ENCODE results near the gene RPH3AL.

RPH3AL gene

DNA sequence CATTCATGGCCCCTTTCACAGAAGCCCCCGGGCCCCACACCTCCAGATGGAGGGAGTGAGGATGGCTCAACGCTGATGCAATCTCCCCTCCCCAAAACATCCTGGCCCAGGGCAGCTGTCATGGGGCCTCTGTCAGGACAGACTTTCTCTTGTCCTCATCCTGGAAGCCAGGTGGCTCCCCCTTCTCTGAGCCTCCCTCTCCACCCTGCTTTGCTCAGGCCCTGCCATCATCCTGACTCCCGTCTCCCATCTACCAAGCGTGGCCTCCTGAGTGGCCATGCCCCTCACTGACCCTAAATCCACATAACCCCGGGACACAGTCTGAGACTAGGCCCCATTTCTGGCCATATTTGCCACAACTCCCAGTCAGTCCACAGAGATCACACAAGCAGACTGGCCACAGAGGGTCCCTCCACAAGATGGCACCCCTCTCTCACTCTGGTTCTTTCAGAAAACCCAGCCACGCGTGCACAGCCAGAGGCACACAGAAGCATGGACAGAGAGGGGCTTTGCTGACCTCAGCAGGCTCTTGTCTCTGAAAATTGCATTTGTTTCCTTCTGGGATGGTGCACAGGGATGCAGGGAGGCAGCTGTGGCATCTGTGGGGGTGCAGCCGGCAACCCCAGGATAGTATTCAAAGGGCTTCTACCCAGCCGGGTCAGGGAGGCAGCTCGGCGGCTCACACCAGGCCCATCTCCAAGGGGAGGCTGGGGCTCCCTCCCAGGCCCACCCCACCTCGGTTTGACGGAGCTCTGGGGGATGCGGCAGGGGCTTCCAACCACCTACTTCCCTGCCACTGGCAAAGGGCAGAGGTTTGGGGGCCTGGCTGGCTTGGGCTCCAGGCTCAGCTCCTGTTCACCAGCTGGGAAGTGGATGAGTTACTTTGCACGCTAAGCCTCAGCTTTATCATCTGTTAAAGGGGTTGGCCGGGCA lies 188.0 kb downstream of the RPH3AL start:
- CTCF ChIA-PET = interaction anchor here (1.0 to 2.1 kb wide), 9 partner anchors 11 to 816 kb away, joined by 3 to 10 read pairs (median 5); no protein-coding TSS in a partner anchor
- Histone ChIP-seq H3K9me3 (ENCODE audit: control insufficient read depth, insufficient read depth, low read depth, low read length) (no peaks in the 10 kb centered on the region), H3K4me3 (ENCODE audit: low read depth, low read length) (no peak overlapping the region), H3K36me3 (ENCODE audit: control insufficient read depth in 2 of 2, insufficient read depth in 1 of 2, low read length in 2 of 2) (no peaks in the 10 kb centered on the region), H3K4me1 (ENCODE audit: control insufficient read depth, insufficient read depth, low read length) (no peaks in the 10 kb centered on the region), H3K27ac (ENCODE audit: extremely low read depth, low read depth, low read length) (no peak overlapping the region)
- TF ChIP-seq KLF1 (tag by site-specific recombination; IDR thresholded peaks at IDR 0.05) = 0 out of 2 replicates have a peak, but pooled peaks have one; percentile 7
- TF ChIP-seq ZNF776 (tag by site-specific recombination; IDR thresholded peaks at IDR 0.05; ENCODE audit: borderline replicate concordance) = no peak
- peak; percentile 23; the same call in 1 of the 2 replicates for TF ChIP-seq ZIC2 (tag by site-specific recombination; IDR thresholded peaks at IDR 0.05)
- TF ChIP-seq ZNF707 (tag by site-specific recombination; IDR thresholded peaks at IDR 0.05) = no peak
- TF ChIP-seq ZNF555 (tag by site-specific recombination; conservative IDR thresholded peaks at IDR 0.05) = no peak
- TF ChIP-seq ZBTB17 (tag by site-specific recombination; IDR thresholded peaks at IDR 0.05) = 0 out of 2 replicates have a peak, but pooled peaks have one; percentile 28
- TF ChIP-seq ZNF654 (tag by site-specific recombination; IDR thresholded peaks at IDR 0.05; ENCODE audit: low read depth) = peak; percentile 86
- TF ChIP-seq, protein P1, sequence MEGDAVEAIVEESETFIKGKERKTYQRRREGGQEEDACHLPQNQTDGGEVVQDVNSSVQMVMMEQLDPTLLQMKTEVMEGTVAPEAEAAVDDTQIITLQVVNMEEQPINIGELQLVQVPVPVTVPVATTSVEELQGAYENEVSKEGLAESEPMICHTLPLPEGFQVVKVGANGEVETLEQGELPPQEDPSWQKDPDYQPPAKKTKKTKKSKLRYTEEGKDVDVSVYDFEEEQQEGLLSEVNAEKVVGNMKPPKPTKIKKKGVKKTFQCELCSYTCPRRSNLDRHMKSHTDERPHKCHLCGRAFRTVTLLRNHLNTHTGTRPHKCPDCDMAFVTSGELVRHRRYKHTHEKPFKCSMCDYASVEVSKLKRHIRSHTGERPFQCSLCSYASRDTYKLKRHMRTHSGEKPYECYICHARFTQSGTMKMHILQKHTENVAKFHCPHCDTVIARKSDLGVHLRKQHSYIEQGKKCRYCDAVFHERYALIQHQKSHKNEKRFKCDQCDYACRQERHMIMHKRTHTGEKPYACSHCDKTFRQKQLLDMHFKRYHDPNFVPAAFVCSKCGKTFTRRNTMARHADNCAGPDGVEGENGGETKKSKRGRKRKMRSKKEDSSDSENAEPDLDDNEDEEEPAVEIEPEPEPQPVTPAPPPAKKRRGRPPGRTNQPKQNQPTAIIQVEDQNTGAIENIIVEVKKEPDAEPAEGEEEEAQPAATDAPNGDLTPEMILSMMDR (tag by site-specific recombination; IDR thresholded peaks at IDR 0.05) = peak; percentile 92
- TF ChIP-seq ZNF585B (tag by site-specific recombination; IDR thresholded peaks at IDR 0.05) = no peak
- POLR2A ChIA-PET = interaction anchor here (0.8 kb wide), 1 partner anchor 832 kb away, joined by 3 read pairs; the partner anchor contains the start of gene TIMM22

DNA sequence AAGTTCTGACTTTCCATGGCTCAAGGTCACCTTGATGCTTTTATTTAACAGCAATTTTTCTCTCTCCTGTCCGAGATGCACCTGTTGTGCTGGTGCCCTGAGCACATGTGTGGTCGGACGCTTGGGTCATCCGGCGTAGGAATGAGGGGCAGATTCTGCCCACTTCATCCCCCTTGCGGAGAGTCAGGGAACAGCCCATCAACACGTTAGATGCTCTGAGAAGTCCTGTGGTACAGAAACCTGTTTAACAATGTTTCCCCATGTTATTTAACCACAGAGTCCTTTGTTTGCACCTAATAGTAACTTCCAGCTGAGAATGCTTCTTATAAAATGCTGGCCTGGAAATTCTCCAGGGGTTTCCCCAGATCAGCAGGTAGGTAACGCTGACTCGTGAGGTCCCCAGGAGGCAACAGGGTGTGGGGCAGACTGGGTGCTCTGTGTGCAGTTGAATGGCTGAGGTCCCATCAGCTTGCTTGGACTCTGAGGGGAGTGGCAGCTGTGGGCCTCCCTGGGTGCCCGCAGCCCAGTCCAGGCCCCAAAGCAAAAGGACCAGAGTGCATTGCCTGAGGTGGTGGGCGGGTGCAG lies 189.0 kb downstream of the RPH3AL start:
- H3K4me1 ChIP-seq (ENCODE audit: control insufficient read depth, insufficient read depth, low read length) = no peaks in the 10 kb centered on the region
- ChIA-PET CTCF (interaction anchor here (1.6 to 2.1 kb wide), 2 partner anchors 145 to 222 kb away, joined by 3 to 10 read pairs; no protein-coding TSS in a partner anchor), POLR2A (no interaction called here)
- H3K4me3 ChIP-seq (ENCODE audit: low read depth, low read length) = no peak overlapping the region
- H3K36me3 ChIP-seq (ENCODE audit: control insufficient read depth in 2 of 2, insufficient read depth in 1 of 2, low read length in 2 of 2) = no peaks in the 10 kb centered on the region
- no peak overlapping the region for H3K27ac ChIP-seq (ENCODE audit: extremely low read depth, low read depth, low read length)
- no peak for TF ChIP-seq ZNF10 (tag by site-specific recombination; IDR thresholded peaks at IDR 0.05)
- TF ChIP-seq ZFHX2 (tag by site-specific recombination; conservative IDR thresholded peaks at IDR 0.05) = 0 out of 2 replicates have a peak, but pooled peaks have one; percentile 17
- 0 out of 2 replicates have a peak, but pooled peaks have one; percentile 11 for TF ChIP-seq GLIS2 (tag by site-specific recombination; IDR thresholded peaks at IDR 0.05)
- no peak for TF ChIP-seq ZBTB17 (tag by site-specific recombination; IDR thresholded peaks at IDR 0.05)
- TF ChIP-seq ZIC2 (tag by site-specific recombination; IDR thresholded peaks at IDR 0.05) = peak; percentile 63
- no peak for TF ChIP-seq SP7 (tag by site-specific recombination; IDR thresholded peaks at IDR 0.05)
- no peak for TF ChIP-seq ZNF155 (tag by site-specific recombination; IDR thresholded peaks at IDR 0.05)
- TF ChIP-seq ZNF843 (tag by site-specific recombination; IDR thresholded peaks at IDR 0.05) = no peak
- no peak for TF ChIP-seq ZNF341 (tag by site-specific recombination; IDR thresholded peaks at IDR 0.05; ENCODE audit: low read depth)
- H3K9me3 ChIP-seq (ENCODE audit: control insufficient read depth, insufficient read depth, low read depth, low read length) = no peaks in the 10 kb centered on the region

DNA sequence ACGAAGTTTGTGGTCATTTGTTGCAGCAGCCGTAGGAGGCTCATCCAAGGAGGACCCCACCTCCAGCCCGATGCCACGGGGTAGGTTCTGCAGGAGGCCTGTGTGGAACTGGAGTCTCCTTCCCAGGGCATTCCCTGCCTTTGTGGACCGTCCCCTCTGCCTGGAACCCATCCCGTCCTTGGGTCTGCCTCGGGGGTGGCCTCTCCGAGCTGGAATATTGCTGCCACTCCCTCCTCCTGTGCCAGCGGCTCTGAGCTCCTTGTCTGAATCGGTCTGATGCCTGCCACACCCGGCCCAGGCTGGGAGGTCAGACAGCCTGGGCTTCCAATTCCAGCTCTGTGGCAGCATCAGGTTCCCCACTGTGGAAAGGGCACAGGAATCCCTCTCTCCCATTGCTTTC lies 189.9 kb downstream of the RPH3AL start:
- no peak overlapping the region for H3K4me3 ChIP-seq (ENCODE audit: low read depth, low read length)
- TF ChIP-seq ZNF692 (tag by site-specific recombination; IDR thresholded peaks at IDR 0.05) = no peak
- TF ChIP-seq, protein P2, sequence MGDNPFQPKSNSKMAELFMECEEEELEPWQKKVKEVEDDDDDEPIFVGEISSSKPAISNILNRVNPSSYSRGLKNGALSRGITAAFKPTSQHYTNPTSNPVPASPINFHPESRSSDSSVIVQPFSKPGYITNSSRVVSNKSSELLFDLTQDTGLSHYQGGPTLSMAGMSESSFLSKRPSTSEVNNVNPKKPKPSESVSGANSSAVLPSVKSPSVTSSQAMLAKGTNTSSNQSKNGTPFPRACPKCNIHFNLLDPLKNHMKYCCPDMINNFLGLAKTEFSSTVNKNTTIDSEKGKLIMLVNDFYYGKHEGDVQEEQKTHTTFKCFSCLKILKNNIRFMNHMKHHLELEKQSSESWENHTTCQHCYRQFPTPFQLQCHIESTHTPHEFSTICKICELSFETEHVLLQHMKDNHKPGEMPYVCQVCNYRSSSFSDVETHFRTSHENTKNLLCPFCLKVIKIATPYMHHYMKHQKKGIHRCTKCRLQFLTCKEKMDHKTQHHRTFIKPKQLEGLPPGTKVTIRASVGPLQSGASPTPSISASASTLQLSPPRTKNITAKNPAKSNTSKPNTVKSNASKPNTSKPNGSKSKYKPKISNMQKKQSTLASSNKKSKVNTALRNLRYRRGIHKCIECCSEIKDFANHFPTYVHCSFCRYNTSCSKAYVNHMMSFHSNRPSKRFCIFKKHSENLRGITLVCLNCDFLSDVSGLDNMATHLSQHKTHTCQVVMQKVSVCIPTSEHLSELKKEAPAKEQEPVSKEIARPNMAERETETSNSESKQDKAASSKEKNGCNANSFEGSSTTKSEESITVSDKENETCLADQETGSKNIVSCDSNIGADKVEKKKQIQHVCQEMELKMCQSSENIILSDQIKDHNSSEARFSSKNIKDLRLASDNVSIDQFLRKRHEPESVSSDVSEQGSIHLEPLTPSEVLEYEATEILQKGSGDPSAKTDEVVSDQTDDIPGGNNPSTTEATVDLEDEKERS (tag by site-specific recombination; IDR thresholded peaks at IDR 0.05) = no peak
- no peak for TF ChIP-seq ZNF335 (tag by site-specific recombination; conservative IDR thresholded peaks at IDR 0.05)
- no peak for TF ChIP-seq ZIC2 (tag by site-specific recombination; IDR thresholded peaks at IDR 0.05)
- no peak for TF ChIP-seq MYNN (tag by site-specific recombination; IDR thresholded peaks at IDR 0.05; ENCODE audit: borderline replicate concordance)
- TF ChIP-seq ZNF843 (tag by site-specific recombination; IDR thresholded peaks at IDR 0.05) = no peak
- no peak for TF ChIP-seq ZFP37 (tag by site-specific recombination; IDR thresholded peaks at IDR 0.05)
- no peak for TF ChIP-seq ZNF426 (tag by site-specific recombination; IDR thresholded peaks at IDR 0.05)
- TF ChIP-seq ZNF132 (tag by site-specific recombination; IDR thresholded peaks at IDR 0.05; ENCODE audit: borderline replicate concordance) = no peak

More for the DNA sequence above, 189.9 kb downstream of the RPH3AL start:
- CTCF ChIA-PET = interaction anchor here (0.5 to 1.0 kb wide), 2 partner anchors 10 to 538 kb away, joined by 3 read pairs; no protein-coding TSS in a partner anchor
- Histone ChIP-seq H3K9me3 (ENCODE audit: control insufficient read depth, insufficient read depth, low read depth, low read length) (no peaks in the 10 kb centered on the region), H3K4me1 (ENCODE audit: control insufficient read depth, insufficient read depth, low read length) (no peaks in the 10 kb centered on the region), H3K36me3 (ENCODE audit: control insufficient read depth in 2 of 2, insufficient read depth in 1 of 2, low read length in 2 of 2) (no peaks in the 10 kb centered on the region), H3K27ac (ENCODE audit: extremely low read depth, low read depth, low read length) (no peak overlapping the region)
- POLR2A ChIA-PET = interaction anchor here (0.6 kb wide), 1 partner anchor 16 kb away, joined by 4 read pairs; no protein-coding TSS in a partner anchor
